GM18519 (cell line): ENCODE results near the gene OR2A1.
A peak's percentile ranks its signal among the peaks of the same experiment; 100 is the strongest.
"Not testable (repeated sequence)": the region's sequence is repeated elsewhere in the genome, so short reads cannot be mapped to it uniquely, and the experiment has no call there.

Source experiments
- ATAC-seq: cut with Tn5 transposase; IDR thresholded peaks from one replicate; pipeline ENCODE4 v1.9.1; 2021; ENCODE audit warnings: mild to moderate bottlenecking, moderate library complexity; ENCODE audit not compliant: unreplicated experiment, low FRiP score

Gene OR2A1

GRCh38 chr7:144321677-144322206 lies 9.5 kb downstream of the OR2A1 start:
- ATAC-seq = not testable (repeated sequence)

GRCh38 chr7:144323359-144323758 lies 11.1 kb downstream of the OR2A1 start:
- ATAC-seq = not testable (repeated sequence)

GRCh38 chr7:144325868-144326267 lies 13.6 kb downstream of the OR2A1 start:
- ATAC-seq = not testable (repeated sequence)

- not testable (repeated sequence) for ATAC-seq
These were observed 17.8 kb downstream of the OR2A1 start for GRCh38 chr7:144330044-144330443.

GRCh38 chr7:144331221-144331995 lies 19.2 kb downstream of the OR2A1 start:
- ATAC-seq = not testable (repeated sequence)

GRCh38 chr7:144331996-144332288 lies 19.7 kb downstream of the OR2A1 start:
- not testable (repeated sequence) for ATAC-seq

GRCh38 chr7:144348625-144349024 lies 36.4 kb downstream of the OR2A1 start:
- ATAC-seq = peak; percentile 27

- not testable (repeated sequence) for ATAC-seq
These were observed 39.4 kb downstream of the OR2A1 start for GRCh38 chr7:144351667-144352066.

GRCh38 chr7:144355176-144355822 lies 43.1 kb downstream of the OR2A1 start, which contains the start of gene ARHGEF5:
TSS of gene ARHGEF5 (plus strand) at chr7:144355402. CDS start at chr7:144362670, 7,268 bp downstream.
- peak; percentile 62 for ATAC-seq

GRCh38 chr7:144356185-144356584 lies 44.0 kb downstream of the OR2A1 start:
- ATAC-seq = not testable (repeated sequence)

- not testable (repeated sequence) for ATAC-seq
These were observed 44.6 kb downstream of the OR2A1 start for GRCh38 chr7:144356860-144357259.

GRCh38 chr7:144362061-144362460 lies 49.8 kb downstream of the OR2A1 start:
- ATAC-seq = not testable (repeated sequence)

- not testable (repeated sequence) for ATAC-seq
These were observed 53.3 kb downstream of the OR2A1 start for GRCh38 chr7:144365523-144365922.

- ATAC-seq = not testable (repeated sequence)
These were observed 55.0 kb downstream of the OR2A1 start for GRCh38 chr7:144367250-144367649.

- not testable (repeated sequence) for ATAC-seq
These were observed 57.0 kb downstream of the OR2A1 start for GRCh38 chr7:144369221-144369620.
